Fibroblast of peridontal ligament (primary cell): ENCODE data around the gene C1QTNF9B.
"Not testable (repeated sequence)": the region's sequence is repeated elsewhere in the genome, so short reads cannot be mapped to it uniquely, and the experiment has no call there.

Experiments
- DNase-seq: peaks from one replicate; pipeline ENCODE4 v3.0.0-alpha.2; 2010; ENCODE audit errors: extremely low read depth

Gene C1QTNF9B

GRCh38 chr13:23894746-23895145, 2.6 kb downstream of the C1QTNF9B start:
- DNase-seq, result not testable (repeated sequence)

- not testable (repeated sequence) for DNase-seq
These were observed 3.5 kb downstream of the C1QTNF9B start for GRCh38 chr13:23893791-23894190.

GRCh38 chr13:23889615-23890607, 7.4 kb downstream of the C1QTNF9B start:
- DNase-seq, result no peak

- DNase-seq, result peak; percentile 91
These were observed 8.4 kb downstream of the C1QTNF9B start, which contains the start of gene MIPEP for GRCh38 chr13:23888658-23889614. Gene MIPEP, minus strand, starts transcription at chr13:23889400. Its CDS starts 80 bp downstream, at chr13:23889320.

DNA sequence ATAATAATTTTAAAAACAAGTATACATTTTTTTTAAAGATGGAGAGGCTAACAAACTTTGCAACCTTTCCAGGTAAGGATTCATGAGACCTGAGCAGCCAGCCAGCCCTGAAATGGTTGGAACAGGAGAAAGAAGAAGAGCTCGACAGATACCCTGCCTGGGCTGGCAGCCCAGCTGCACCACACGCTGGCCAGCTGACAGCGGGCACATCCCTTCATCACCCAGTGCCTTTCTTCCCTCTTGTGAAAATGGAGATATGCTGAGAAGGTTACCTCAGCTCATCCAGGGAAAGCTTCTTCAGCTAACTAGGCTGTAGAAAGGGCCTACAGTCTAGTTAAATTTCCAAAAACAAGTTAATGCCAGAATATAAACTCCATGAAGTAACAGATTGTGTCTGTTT, 12.9 kb downstream of the C1QTNF9B start:
- DNase-seq, result not testable (repeated sequence)

GRCh38 chr13:23883255-23883654, 14.0 kb downstream of the C1QTNF9B start:
- no peak for DNase-seq

GRCh38 chr13:23881402-23881800, 15.9 kb downstream of the C1QTNF9B start:
- not testable (repeated sequence) for DNase-seq

GRCh38 chr13:23880493-23881401, 16.6 kb downstream of the C1QTNF9B start:
- not testable (repeated sequence) for DNase-seq

DNA sequence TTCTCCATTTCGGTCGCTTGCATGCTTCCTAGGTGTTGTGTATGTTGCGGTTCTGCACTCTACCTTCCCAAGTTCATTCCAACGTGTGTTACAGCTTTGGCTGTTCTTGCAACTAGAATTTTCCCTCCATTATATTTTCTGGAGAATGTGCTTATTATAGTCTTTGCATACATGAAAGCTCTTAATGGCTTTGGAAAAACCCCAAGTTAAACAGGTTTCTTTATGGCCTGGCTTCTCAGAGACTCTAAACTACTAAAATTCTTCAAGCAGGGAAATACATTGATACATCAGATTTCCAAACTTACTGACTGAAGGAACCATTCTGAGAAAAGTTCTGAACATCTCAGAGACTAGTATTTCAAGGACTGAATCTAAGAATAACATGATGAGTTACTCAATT, 20.0 kb downstream of the C1QTNF9B start:
- no peak for DNase-seq

- peak; percentile 42 for DNase-seq
These were observed 21.0 kb downstream of the C1QTNF9B start for GRCh38 chr13:23876265-23876664.

GRCh38 chr13:23871616-23872220, 25.6 kb downstream of the C1QTNF9B start:
- DNase-seq, result peak; percentile 74

DNA sequence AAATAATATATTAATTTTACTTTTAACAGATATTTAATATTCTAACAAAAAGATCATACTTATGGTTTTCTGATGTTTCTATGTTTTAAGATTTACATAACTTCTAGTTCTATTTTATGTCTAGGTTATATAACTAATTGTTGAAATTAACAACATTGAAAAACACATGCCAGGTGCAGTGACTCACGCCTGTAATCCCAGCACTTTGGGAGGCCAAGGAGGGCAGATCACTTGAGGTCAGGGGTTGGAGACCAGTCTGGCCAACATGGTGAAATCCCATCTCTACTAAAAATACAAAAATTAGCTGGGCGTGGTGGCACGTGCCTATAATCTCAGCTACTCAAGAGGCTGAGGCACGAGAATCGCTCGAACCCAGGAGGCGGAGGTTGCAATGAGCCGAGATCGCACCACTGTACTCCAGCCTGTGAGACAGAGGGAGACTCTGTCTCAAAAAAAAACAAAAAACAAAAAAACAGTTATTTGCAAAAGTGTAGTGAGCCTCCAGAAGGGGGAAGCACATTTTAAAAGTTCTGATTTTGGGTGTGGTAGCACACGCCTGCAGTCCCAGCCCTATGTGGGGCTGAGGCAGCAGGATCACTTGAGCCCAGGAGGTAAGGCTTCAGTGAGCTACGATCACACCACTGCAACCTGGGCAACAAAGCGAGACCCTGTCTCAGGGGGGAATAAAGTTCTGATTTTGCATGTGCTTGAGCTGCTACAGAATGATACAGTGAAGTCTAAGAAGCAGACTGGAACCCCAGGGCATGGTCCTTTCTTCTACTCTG, 26.8 kb downstream of the C1QTNF9B start:
- DNase-seq, result no peak

- DNase-seq, result peak; percentile 50
These were observed 28.8 kb downstream of the C1QTNF9B start for GRCh38 chr13:23868521-23868920.

DNA sequence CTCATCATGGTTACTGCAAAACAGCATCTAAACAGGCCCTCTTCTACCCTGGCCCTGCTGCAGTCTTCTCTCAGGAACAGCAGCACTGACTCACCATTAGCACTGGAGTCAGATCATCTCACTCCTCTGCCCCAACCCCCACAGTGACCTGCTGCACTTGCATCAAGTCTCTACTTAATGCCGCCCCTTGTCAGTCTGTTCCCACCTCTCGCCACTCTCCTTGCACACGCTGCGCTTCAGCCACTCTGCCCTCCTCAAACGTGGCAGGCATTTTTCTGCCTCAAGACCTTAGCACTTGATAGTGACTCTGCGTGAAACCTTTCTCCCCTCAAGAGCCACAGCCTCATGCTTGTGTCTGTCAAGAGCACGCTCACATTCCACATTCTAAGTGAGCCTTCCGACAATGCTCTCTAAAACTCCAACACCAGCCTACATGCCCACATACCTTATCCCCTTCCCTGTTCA, 30.2 kb downstream of the C1QTNF9B start:
- no peak for DNase-seq

GRCh38 chr13:23866420-23867026, 30.8 kb downstream of the C1QTNF9B start:
- no peak for DNase-seq

DNA sequence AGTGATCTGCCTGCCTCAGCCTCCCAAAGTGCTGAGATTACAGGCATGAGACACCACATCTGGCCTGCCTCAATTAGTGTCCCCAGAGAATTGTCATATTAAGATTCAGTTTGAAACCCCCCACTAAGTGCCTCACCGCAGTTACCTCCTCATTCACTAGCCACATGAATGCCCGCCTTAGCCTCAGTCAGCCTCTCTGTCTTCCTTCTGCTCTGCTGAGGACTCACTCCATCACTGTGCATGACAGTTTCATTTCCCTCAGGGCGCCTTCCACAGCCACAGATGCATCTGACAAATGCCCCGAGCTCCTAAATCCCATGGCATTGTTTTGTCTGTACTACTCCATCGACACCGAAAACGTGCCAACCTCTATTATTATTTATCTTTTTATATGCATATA, 31.4 kb downstream of the C1QTNF9B start:
- no peak for DNase-seq

DNA sequence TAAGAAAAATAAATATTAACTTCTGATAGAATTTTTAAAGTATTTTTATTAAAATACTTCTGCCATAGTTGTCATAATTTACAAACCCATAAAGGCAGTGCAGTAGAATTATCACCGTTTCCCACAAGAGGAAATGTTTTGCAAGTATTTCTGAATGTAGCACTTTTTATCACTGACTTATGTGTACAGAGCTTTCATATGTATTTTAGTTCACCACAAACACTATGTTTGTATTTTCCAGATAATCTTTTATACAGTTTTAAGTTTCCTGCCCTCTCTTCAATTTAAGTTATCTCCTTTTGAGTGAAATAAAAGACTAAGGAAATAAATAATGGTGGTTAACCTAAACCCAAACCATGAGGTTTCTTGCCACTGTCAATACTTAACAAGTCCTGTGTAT, 32.3 kb downstream of the C1QTNF9B start:
- peak; percentile 33 for DNase-seq

GRCh38 chr13:23861310-23861709, 36.0 kb downstream of the C1QTNF9B start:
- DNase-seq, result no peak

- DNase-seq, result no peak
These were observed 37.4 kb downstream of the C1QTNF9B start for GRCh38 chr13:23859904-23860303.
